Kidney (tissue), 14 donors: ENCODE measurements around the gene GPC4. TPM values are rescaled to one million over a fixed set of nuclear protein-coding genes. Genes with fewer than 3 reads are reported as not detected.

Experiments
- DNase-seq, 5 donors: peaks; one replicate each; pipeline ENCODE4 v3.0.0-alpha.2; 2013 to 2020
- FAIRE-seq: peaks from 2 replicates; lab custom pipeline; 2012; peaks lifted over from hg19 to GRCh38; lab: Jason Lieb, UNC
- H3K27ac ChIP-seq, 2 donors: one replicate each; pipeline ENCODE4 v1.7.0; 2013; ENCODE audit warnings: low read depth in 2 of 2, low read length in 2 of 2, inconsistent platforms in 1 of 2
- H3K27me3 ChIP-seq: one replicate; pipeline ENCODE4 v1.7.1; 2013; ENCODE audit warnings: low read length, inconsistent platforms; ENCODE audit not compliant: control insufficient read depth, insufficient read depth
- H3K36me3 ChIP-seq, 3 donors: one replicate each; pipeline versions ENCODE4 v1.7.0 to v1.7.1; 2013; ENCODE audit warnings: low read length in 3 of 3, control low read depth in 1 of 3, inconsistent platforms in 1 of 3; ENCODE audit not compliant: insufficient read depth in 3 of 3, control insufficient read depth in 2 of 3
- H3K4me1 ChIP-seq, 3 donors: one replicate each; pipeline versions ENCODE4 v1.7.0 to v1.7.1; 2013; ENCODE audit warnings: low read length in 3 of 3, inconsistent platforms in 1 of 3, low read depth in 1 of 3; ENCODE audit not compliant: control insufficient read depth in 2 of 3, insufficient read depth in 2 of 3
- H3K4me3 ChIP-seq, 3 donors: one replicate each; pipeline versions ENCODE4 v1.7.0 to v1.8.1; 2013; ENCODE audit warnings: low read length in 3 of 3, control low read depth in 1 of 3, inconsistent platforms in 1 of 3
- H3K9ac ChIP-seq, 3 donors: one replicate each; pipeline versions ENCODE4 v1.7.0 to v1.7.1; 2013; ENCODE audit warnings: low read length in 3 of 3, control low read depth in 1 of 3, inconsistent platforms in 1 of 3
- H3K9me3 ChIP-seq, 3 donors: one replicate each; pipeline versions ENCODE4 v1.7.0 to v1.7.1; 2013; ENCODE audit warnings: low read length in 3 of 3, control low read depth in 1 of 3, inconsistent platforms in 1 of 3; ENCODE audit not compliant: control insufficient read depth in 2 of 3, insufficient read depth in 1 of 3
- intact Hi-C: fragments of 100-400 bp; cut with DNase I; formaldehyde crosslinking; loops from one replicate; pipeline ENCODE4 v1.11.1; 2022
- polyA plus RNA-seq: library from polyadenylated mRNA; stranded (reverse); fragments of 350-450 nt; fragmentation: Illumina TruSeq; extraction: RNeasy Lipid Tissue Mini Kit (QIAGEN cat#74804); gene quantifications from one replicate; pipeline ENCODE4 v1.2.3, GENCODE V29; 2014; ENCODE audit warnings: low read depth, low replicate concordance; ENCODE audit not compliant: insufficient read depth
- total RNA-seq: library from RNA; stranded (reverse); fragmentation: NEBNext Ultra II Directional; extraction: Animal tissue kit (Norgen Biotek cat#: 25700); gene quantifications from one replicate; pipeline ENCODE4 v1.2.1, GENCODE V29; 2021
- TF ChIP-seq, protein P1 (sequence below): IDR thresholded peaks from 3 replicates; pipeline ENCODE4 v1.5.1; 2012; ENCODE audit warnings: mild to moderate bottlenecking, moderate library complexity, borderline replicate concordance; ENCODE audit not compliant: insufficient read depth; ENCODE audit errors: extremely low read depth
- donor health status: control.
- donor health status: control.
- donor health status: control.
- donor health status: control.
- donor health status: control.
- donor health status: DM: yes; HTN: yes; CAD: no.
- donor health status: Normal renal cell carcinoma (clear cell type).

Gene GPC4
- total and polyA plus RNA-seq, 2 donors from 2014 or later, result 19.5 to 70.3 TPM

DNA sequence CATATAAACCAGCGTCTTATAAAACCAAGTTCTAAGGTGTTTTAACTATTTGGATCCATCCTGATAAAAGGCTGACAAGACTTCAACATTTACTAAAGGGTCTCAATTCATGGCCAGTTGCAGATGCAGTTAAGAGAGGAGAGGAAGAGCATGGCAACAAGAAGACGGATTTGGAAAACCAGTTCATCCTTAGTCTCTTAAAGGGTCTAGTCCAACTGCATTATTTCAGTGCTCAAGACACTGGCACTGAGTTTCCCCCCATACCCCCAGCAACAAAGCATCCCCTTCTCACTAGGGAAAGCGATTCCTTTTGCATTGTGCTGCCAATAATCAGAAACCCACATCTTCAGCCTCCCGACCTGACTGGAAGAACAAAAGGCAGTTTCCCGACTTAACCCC lies 106.8 kb downstream of the GPC4 start:
- TF ChIP-seq, protein P1, sequence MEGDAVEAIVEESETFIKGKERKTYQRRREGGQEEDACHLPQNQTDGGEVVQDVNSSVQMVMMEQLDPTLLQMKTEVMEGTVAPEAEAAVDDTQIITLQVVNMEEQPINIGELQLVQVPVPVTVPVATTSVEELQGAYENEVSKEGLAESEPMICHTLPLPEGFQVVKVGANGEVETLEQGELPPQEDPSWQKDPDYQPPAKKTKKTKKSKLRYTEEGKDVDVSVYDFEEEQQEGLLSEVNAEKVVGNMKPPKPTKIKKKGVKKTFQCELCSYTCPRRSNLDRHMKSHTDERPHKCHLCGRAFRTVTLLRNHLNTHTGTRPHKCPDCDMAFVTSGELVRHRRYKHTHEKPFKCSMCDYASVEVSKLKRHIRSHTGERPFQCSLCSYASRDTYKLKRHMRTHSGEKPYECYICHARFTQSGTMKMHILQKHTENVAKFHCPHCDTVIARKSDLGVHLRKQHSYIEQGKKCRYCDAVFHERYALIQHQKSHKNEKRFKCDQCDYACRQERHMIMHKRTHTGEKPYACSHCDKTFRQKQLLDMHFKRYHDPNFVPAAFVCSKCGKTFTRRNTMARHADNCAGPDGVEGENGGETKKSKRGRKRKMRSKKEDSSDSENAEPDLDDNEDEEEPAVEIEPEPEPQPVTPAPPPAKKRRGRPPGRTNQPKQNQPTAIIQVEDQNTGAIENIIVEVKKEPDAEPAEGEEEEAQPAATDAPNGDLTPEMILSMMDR, result no peak
- peaks cover 0 to 9% (median 0%) of the 10 kb centered on the region in 3 donors for H3K36me3 ChIP-seq
- H3K27ac ChIP-seq, result no peak overlapping the region
- FAIRE-seq, result no peak
- no peaks in the 10 kb centered on the region for H3K9me3 ChIP-seq
- H3K9ac ChIP-seq, result no peak overlapping the region
- no peak for DNase-seq
- no peak overlapping the region for H3K4me3 ChIP-seq
- peaks cover 2% of the 10 kb centered on the region for H3K27me3 ChIP-seq
- intact Hi-C loops, result no loop called here
- no peaks in the 10 kb centered on the region for H3K4me1 ChIP-seq

DNA sequence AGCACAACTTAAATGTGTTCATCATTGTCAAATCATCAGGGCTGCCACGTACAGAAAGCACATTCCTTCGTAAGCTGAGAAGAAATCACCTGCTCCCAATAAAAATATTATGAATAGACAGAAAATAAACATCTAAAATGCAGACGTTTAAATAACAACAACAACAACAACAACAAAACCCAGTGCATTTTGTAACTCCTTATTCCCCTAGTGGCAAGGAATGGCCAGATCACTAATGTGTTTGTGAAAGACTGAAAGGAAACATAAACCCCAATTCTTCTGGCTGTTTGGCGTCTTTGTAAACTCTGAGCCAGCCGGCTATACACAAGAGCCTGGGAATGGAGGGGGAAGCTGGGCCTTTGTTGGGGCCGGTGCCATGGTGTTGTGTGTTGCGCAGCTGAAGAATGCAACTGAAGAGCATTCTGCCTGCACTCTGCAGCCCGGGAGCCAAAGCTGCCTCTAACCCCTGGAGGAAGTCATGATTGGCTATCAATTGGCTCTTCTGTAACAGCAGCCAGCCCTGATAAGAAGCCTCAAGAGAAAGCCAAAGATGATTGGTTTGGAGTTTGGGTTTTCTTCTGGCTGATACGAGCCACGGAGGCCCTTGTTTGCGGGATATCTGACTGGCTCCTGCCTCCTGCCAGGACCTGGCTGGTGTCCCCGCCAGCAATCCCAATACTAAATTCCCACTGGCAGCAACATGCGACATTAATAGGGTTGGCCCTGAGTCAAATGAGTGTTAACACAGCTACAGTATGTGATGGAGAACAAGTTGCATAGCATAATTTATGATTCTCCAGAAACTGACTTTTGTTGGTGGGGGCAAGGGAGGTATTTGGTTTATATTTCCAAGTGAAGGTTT lies 107.4 kb downstream of the GPC4 start:
- TF ChIP-seq, protein P1, result no peak
- no peak for FAIRE-seq
- Histone ChIP-seq H3K4me3 (no peak overlapping the region), H3K36me3 (peaks cover 0 to 14% (median 0%) of the 10 kb centered on the region in 3 donors), H3K27me3 (peaks cover 2% of the 10 kb centered on the region), H3K4me1 (no peaks in the 10 kb centered on the region), H3K9me3 (no peaks in the 10 kb centered on the region), H3K9ac (no peak overlapping the region), H3K27ac (no peak overlapping the region)
- DNase-seq, result no peak
- intact Hi-C loops, result no loop called here

DNA sequence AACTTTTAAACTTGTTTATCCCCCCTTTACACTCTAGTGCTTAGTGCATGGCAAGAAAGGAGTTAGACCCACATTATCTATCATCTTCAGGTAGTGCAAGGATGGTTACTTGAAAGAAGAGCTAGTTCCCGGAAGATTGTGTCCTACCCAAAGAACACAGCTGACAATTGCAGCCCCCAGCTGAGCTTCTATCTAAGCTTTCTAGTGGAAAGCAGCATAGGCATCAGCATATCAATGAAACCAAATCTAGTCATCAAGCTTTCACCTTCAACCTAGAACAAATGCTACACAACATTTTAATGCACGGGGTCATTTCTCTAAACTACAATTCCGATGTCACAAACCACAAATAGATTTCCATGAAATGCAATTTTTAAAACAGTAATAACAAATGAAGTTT lies 108.2 kb downstream of the GPC4 start:
- no peak for DNase-seq
- H3K9ac ChIP-seq, result no peak overlapping the region
- H3K36me3 ChIP-seq, result peaks cover 0 to 14% (median 0%) of the 10 kb centered on the region in 3 donors
- no peak for FAIRE-seq
- H3K4me3 ChIP-seq, result no peak overlapping the region
- peaks cover 2% of the 10 kb centered on the region for H3K27me3 ChIP-seq
- no peak overlapping the region for H3K27ac ChIP-seq
- intact Hi-C loops, result no loop called here
- no peaks in the 10 kb centered on the region for H3K9me3 ChIP-seq
- no peaks in the 10 kb centered on the region for H3K4me1 ChIP-seq
- TF ChIP-seq, protein P1, result no peak
